HepG2 (cell line): Measurements from ENCODE around the gene NFATC2. TPM values are rescaled to one million over a fixed set of nuclear protein-coding genes. Genes with fewer than 3 reads are reported as not detected.

Experiments used
- GATAD1 ChIP-seq: IDR thresholded peaks from 2 replicates; pipeline ENCODE4 v1.6.1; 2016; ENCODE audit warnings: missing genetic modification reagents, missing compliant biosample characterization
- HES4 ChIP-seq: sonication (generic); formaldehyde crosslinking; IDR thresholded peaks from 2 replicates; pipeline ENCODE4 v1.9.0; 2021; ENCODE audit warnings: mild to moderate bottlenecking, missing genetic modification reagents, borderline replicate concordance
- HMG20A ChIP-seq: IDR thresholded peaks from 2 replicates; pipeline ENCODE4 v1.6.1; 2016; ENCODE audit warnings: borderline replicate concordance
- MAFF ChIP-seq: IDR thresholded peaks from 2 replicates; pipeline ENCODE4 v1.6.1; 2011; ENCODE audit warnings: low read depth, low read length, improper control_type of control experiment
- SAFB2 ChIP-seq: sonication (generic); formaldehyde crosslinking; IDR thresholded peaks from 2 replicates; pipeline ENCODE4 v1.5.1; 2020; ENCODE audit warnings: missing genetic modification reagents, low read depth, mild to moderate bottlenecking, borderline replicate concordance
- SMAD9 ChIP-seq: sonication (generic); formaldehyde crosslinking; IDR thresholded peaks from 2 replicates; pipeline ENCODE4 v1.5.1; 2020; ENCODE audit warnings: mild to moderate bottlenecking, missing genetic modification reagents
- TAF1 ChIP-seq: sonication (generic); formaldehyde crosslinking; IDR thresholded peaks from 2 replicates; pipeline ENCODE4 v1.4.0; 2020; ENCODE audit warnings: missing genetic modification reagents
- ZFP36L1 ChIP-seq: sonication (generic); formaldehyde crosslinking; IDR thresholded peaks from 2 replicates; pipeline ENCODE4 v1.8.0; 2022; ENCODE audit warnings: mild to moderate bottlenecking, missing genetic modification reagents, moderate library complexity
- ZNF251 ChIP-seq: sonication (generic); formaldehyde crosslinking; IDR thresholded peaks from 2 replicates; pipeline ENCODE4 v1.9.0; 2021; ENCODE audit warnings: mild to moderate bottlenecking, missing genetic modification reagents
- ZNF253 ChIP-seq: sonication (generic); formaldehyde crosslinking; IDR thresholded peaks from 2 replicates; pipeline ENCODE4 v1.8.0; 2022; ENCODE audit warnings: mild to moderate bottlenecking, missing genetic modification reagents, borderline replicate concordance
- ZNF468 ChIP-seq: sonication (generic); formaldehyde crosslinking; IDR thresholded peaks from 2 replicates; pipeline ENCODE4 v1.8.0; 2022; ENCODE audit warnings: mild to moderate bottlenecking, moderate library complexity, missing genetic modification reagents
- ZZZ3 ChIP-seq: sonication (generic); formaldehyde crosslinking; IDR thresholded peaks from 2 replicates; pipeline ENCODE4 v1.4.0; 2020; ENCODE audit warnings: missing genetic modification reagents, mild to moderate bottlenecking, borderline replicate concordance
- polyA plus RNA-seq, 8 experiments: library from polyadenylated mRNA; depleted of rRNA in 3 of 8; stranded (reverse) in 7 of 8; unstranded in 1 of 8; fragments of >200 nt; fragmentation: Illumina TruSeq in 4 of 8; extraction: Trizol in 4 of 8; gene quantifications; 2 replicates each; pipeline versions ENCODE4 v1.2.1 to v1.2.3, GENCODE V29; 2011 to 2016; ENCODE audit warnings: low read depth in 4 of 8, missing spikeins in 1 of 8, mixed read lengths in 1 of 8; ENCODE audit not compliant: insufficient read depth in 1 of 8
- total RNA-seq, 5 experiments: library from RNA; depleted of rRNA; stranded (reverse); fragments of >200 nt; fragmentation: Illumina TruSeq; extraction: Trizol; gene quantifications; 2 replicates each; pipeline ENCODE4 v1.2.3, GENCODE V29; 2016; ENCODE audit warnings: low read depth in 1 of 5
- TF ChIP-seq, protein P1 (sequence below): sonication (generic); formaldehyde crosslinking; IDR thresholded peaks from 2 replicates; pipeline ENCODE4 v1.5.0; 2020; ENCODE audit warnings: mild to moderate bottlenecking, missing genetic modification reagents
- TF ChIP-seq, protein P2 (sequence below): sonication (generic); formaldehyde crosslinking; conservative IDR thresholded peaks from 2 replicates; pipeline ENCODE4 v1.4.0; 2020; ENCODE audit warnings: missing genetic modification reagents
- TF ChIP-seq, protein P3 (sequence below): sonication (generic); formaldehyde crosslinking; IDR thresholded peaks from 2 replicates; pipeline ENCODE4 v1.4.0; 2020; ENCODE audit warnings: missing genetic modification reagents
- TF ChIP-seq, protein P4 (sequence below): sonication (generic); formaldehyde crosslinking; IDR thresholded peaks from 2 replicates; pipeline ENCODE4 v1.4.0; 2020; ENCODE audit warnings: missing genetic modification reagents, borderline replicate concordance
- TF ChIP-seq, protein P5 (sequence below): IDR thresholded peaks from 2 replicates; pipeline ENCODE4 v1.6.1; 2016; ENCODE audit warnings: low read depth

NFATC2 gene
- total and polyA plus RNA-seq, 2 of the 13 experiments (the other 11 are each of a cell fraction or from before 2014, with no cell fraction given): 1.9 to 3.3 TPM

DNA sequence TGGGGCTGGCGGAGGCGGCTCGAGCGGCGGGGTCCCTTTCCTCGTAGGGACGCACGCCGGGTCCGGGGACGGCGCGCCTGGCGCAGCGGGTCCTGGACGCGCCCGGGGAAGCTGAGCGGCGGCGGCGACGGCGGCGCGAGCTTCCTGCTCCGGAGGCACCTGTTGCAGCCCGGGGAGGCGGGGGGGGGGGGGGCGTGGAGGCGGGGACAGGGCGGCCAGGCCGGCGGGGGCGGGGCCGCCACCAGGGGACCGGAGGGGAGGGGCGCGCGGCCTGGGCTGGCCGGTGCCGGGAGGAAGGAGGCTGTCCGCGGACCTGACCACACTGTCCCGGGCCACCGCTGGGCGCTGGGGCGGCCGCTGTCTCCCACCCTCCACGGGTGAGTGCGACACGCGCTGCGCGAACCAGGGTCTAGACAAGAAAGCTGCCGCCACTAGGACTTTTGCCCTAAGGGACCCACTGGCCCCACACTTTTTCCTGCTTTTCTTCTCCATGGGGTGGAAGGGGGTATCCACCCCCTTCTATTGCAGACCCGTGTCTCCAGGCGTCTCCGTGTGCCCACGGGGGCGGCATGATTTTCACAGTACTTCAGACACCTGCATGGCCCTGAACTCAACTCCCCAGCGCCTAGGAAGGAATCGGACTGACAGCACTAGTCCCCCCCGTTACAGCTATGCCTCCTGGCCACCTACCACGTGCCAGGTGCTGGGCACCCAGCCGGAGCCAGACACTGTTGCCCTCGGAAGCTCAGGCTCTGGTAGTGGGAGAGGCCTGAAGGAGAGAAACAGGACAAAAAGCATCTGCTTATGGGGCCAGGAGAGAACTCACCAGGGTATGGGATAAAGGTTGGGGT is at the start of gene NFATC2 (continued):
- TF ChIP-seq, protein P1, sequence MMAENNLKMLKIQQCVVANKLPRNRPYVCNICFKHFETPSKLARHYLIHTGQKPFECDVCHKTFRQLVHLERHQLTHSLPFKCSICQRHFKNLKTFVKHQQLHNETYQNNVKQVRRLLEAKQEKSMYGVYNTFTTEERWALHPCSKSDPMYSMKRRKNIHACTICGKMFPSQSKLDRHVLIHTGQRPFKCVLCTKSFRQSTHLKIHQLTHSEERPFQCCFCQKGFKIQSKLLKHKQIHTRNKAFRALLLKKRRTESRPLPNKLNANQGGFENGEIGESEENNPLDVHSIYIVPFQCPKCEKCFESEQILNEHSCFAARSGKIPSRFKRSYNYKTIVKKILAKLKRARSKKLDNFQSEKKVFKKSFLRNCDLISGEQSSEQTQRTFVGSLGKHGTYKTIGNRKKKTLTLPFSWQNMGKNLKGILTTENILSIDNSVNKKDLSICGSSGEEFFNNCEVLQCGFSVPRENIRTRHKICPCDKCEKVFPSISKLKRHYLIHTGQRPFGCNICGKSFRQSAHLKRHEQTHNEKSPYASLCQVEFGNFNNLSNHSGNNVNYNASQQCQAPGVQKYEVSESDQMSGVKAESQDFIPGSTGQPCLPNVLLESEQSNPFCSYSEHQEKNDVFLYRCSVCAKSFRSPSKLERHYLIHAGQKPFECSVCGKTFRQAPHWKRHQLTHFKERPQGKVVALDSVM: no peak
- no peak; the same call in 1 of the 2 replicates for TF ChIP-seq HES4 (CRISPR knock-in tag)
- no peak for TF ChIP-seq ZNF251
- TF ChIP-seq SMAD9 (CRISPR knock-in tag): no peak
- TF ChIP-seq, protein P2, sequence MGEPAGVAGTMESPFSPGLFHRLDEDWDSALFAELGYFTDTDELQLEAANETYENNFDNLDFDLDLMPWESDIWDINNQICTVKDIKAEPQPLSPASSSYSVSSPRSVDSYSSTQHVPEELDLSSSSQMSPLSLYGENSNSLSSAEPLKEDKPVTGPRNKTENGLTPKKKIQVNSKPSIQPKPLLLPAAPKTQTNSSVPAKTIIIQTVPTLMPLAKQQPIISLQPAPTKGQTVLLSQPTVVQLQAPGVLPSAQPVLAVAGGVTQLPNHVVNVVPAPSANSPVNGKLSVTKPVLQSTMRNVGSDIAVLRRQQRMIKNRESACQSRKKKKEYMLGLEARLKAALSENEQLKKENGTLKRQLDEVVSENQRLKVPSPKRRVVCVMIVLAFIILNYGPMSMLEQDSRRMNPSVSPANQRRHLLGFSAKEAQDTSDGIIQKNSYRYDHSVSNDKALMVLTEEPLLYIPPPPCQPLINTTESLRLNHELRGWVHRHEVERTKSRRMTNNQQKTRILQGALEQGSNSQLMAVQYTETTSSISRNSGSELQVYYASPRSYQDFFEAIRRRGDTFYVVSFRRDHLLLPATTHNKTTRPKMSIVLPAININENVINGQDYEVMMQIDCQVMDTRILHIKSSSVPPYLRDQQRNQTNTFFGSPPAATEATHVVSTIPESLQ (CRISPR knock-in tag): no peak
- TF ChIP-seq ZZZ3 (CRISPR knock-in tag): no peak
- no peak for TF ChIP-seq ZNF253 (CRISPR knock-in tag)
- TF ChIP-seq, protein P3, sequence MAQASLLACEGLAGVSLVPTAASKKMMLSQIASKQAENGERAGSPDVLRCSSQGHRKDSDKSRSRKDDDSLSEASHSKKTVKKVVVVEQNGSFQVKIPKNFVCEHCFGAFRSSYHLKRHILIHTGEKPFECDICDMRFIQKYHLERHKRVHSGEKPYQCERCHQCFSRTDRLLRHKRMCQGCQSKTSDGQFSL: peak; percentile 58
- TF ChIP-seq ZNF468 (CRISPR knock-in tag): no peak
- TF ChIP-seq, protein P4, sequence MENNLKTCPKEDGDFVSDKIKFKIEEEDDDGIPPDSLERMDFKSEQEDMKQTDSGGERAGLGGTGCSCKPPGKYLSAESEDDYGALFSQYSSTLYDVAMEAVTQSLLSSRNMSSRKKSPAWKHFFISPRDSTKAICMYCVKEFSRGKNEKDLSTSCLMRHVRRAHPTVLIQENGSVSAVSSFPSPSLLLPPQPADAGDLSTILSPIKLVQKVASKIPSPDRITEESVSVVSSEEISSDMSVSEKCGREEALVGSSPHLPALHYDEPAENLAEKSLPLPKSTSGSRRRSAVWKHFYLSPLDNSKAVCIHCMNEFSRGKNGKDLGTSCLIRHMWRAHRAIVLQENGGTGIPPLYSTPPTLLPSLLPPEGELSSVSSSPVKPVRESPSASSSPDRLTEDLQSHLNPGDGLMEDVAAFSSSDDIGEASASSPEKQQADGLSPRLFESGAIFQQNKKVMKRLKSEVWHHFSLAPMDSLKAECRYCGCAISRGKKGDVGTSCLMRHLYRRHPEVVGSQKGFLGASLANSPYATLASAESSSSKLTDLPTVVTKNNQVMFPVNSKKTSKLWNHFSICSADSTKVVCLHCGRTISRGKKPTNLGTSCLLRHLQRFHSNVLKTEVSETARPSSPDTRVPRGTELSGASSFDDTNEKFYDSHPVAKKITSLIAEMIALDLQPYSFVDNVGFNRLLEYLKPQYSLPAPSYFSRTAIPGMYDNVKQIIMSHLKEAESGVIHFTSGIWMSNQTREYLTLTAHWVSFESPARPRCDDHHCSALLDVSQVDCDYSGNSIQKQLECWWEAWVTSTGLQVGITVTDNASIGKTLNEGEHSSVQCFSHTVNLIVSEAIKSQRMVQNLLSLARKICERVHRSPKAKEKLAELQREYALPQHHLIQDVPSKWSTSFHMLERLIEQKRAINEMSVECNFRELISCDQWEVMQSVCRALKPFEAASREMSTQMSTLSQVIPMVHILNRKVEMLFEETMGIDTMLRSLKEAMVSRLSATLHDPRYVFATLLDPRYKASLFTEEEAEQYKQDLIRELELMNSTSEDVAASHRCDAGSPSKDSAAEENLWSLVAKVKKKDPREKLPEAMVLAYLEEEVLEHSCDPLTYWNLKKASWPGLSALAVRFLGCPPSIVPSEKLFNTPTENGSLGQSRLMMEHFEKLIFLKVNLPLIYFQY (CRISPR knock-in tag): 0 out of 2 replicates have a peak, but pooled peaks have one; percentile 14
- TF ChIP-seq SAFB2: peak; percentile 66; the same call in 1 of the 2 replicates
- TF ChIP-seq HMG20A (CRISPR knock-in tag): no peak
- TF ChIP-seq, protein P5, sequence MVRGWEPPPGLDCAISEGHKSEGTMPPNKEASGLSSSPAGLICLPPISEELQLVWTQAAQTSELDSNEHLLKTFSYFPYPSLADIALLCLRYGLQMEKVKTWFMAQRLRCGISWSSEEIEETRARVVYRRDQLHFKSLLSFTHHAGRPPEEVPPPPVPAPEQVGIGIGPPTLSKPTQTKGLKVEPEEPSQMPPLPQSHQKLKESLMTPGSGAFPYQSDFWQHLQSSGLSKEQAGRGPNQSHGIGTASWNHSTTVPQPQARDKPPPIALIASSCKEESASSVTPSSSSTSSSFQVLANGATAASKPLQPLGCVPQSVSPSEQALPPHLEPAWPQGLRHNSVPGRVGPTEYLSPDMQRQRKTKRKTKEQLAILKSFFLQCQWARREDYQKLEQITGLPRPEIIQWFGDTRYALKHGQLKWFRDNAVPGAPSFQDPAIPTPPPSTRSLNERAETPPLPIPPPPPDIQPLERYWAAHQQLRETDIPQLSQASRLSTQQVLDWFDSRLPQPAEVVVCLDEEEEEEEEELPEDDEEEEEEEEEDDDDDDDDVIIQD: no peak
- no peak for TF ChIP-seq GATAD1
- no peak for TF ChIP-seq MAFF
- TF ChIP-seq ZFP36L1: no peak
- TF ChIP-seq TAF1 (CRISPR knock-in tag): 0 out of 2 replicates have a peak, but pooled peaks have one; percentile 18
